PFSK-1 (cell line): ENCODE results near the gene PRMT1.

Experiments
- POLR2AphosphoS5 ChIP-seq: IDR thresholded peaks from 2 replicates; pipeline ENCODE4 v1.6.1; 2012; ENCODE audit warnings: low read depth, mild to moderate bottlenecking, control low read depth, low read length, moderate library complexity
- SIN3A ChIP-seq: IDR thresholded peaks from 2 replicates; pipeline ENCODE4 v1.6.1; 2012; ENCODE audit warnings: mild to moderate bottlenecking, low read length, moderate library complexity, borderline replicate concordance; ENCODE audit not compliant: insufficient read depth
- TAF1 ChIP-seq: IDR thresholded peaks from 2 replicates; pipeline ENCODE4 v1.6.1; 2012; ENCODE audit warnings: low read length, control low read depth, borderline replicate concordance; ENCODE audit not compliant: insufficient read depth
- TF ChIP-seq, protein P1 (sequence below), 2 experiments: IDR thresholded peaks; 2 replicates each; pipeline versions ENCODE4 v1.6.1 to v1.8.0; 2011 to 2012; ENCODE audit warnings: low read depth in 2 of 2, low read length in 2 of 2, control low read depth in 1 of 2, inconsistent platforms in 1 of 2, mild to moderate bottlenecking in 1 of 2, moderate library complexity in 1 of 2; ENCODE audit not compliant: insufficient read depth in 1 of 2

DNA sequence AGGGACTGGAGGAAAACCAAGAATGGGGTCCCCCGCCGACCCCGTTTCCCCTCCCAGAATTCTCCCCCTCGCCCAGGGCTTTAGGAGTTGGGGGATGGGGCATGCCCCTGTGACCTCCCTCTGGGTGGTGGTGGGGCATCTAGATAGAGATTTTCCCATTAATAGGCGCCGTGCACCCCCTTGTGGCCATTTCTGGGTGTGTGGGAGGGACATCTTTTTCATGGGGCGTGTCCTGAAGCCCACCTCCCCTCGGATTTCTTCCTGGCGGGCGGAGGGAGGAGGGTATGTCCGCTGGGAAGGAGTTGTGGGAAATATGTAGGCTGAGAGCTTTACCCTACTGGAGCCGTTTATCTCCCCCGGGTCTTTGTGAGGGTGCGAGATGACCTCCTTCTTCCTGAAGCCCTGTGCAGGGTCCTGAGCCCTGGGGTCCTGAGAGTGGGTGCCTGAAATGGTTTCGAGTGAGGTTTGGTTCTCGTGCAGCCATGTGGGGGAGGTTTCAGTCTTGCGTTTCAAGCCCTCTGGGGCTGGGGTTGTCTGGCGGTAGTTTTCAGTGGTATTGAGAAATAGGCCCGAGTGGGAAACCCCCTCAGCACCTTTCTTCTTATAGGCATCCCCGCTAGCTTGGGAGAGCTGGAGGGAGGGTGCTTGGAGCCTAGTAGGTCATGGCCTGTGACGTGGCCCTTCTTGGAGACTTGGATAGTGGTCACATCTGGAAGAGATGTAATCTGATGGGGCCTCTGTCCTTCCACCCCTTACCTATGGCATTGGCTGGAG is 1.0 kb downstream of the PRMT1 start:
- TF ChIP-seq, protein P1, sequence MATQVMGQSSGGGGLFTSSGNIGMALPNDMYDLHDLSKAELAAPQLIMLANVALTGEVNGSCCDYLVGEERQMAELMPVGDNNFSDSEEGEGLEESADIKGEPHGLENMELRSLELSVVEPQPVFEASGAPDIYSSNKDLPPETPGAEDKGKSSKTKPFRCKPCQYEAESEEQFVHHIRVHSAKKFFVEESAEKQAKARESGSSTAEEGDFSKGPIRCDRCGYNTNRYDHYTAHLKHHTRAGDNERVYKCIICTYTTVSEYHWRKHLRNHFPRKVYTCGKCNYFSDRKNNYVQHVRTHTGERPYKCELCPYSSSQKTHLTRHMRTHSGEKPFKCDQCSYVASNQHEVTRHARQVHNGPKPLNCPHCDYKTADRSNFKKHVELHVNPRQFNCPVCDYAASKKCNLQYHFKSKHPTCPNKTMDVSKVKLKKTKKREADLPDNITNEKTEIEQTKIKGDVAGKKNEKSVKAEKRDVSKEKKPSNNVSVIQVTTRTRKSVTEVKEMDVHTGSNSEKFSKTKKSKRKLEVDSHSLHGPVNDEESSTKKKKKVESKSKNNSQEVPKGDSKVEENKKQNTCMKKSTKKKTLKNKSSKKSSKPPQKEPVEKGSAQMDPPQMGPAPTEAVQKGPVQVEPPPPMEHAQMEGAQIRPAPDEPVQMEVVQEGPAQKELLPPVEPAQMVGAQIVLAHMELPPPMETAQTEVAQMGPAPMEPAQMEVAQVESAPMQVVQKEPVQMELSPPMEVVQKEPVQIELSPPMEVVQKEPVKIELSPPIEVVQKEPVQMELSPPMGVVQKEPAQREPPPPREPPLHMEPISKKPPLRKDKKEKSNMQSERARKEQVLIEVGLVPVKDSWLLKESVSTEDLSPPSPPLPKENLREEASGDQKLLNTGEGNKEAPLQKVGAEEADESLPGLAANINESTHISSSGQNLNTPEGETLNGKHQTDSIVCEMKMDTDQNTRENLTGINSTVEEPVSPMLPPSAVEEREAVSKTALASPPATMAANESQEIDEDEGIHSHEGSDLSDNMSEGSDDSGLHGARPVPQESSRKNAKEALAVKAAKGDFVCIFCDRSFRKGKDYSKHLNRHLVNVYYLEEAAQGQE (IDR thresholded peaks at IDR 0.05; ENCODE audit: insufficient read depth in 1 of 2, low read depth in 2 of 2, low read length in 2 of 2) = no peak
- TF ChIP-seq TAF1 = no peak
- no peak for TF ChIP-seq POLR2AphosphoS5
- TF ChIP-seq SIN3A = no peak
